ENCODE results near the gene ZNF253. TPM values are rescaled to one million over a fixed set of nuclear protein-coding genes. Genes with fewer than 3 reads are reported as not detected.

The ZNF253 gene
- total and polyA plus RNA-seq, 2 of the 8 experiments (the other 6 are each of a cell fraction or from before 2014, with no cell fraction given): 8.3 to 64.0 TPM

GRCh38 chr19:19900139-19900728, 34.6 kb downstream of the ZNF253 start:
- Histone ChIP-seq H3K36me3 (ENCODE audit: control insufficient read depth in 2 of 4, insufficient read depth in 4 of 4, low read length in 3 of 4) (peaks cover 0 to 3% (median 0%) of the 10 kb centered on the region in 4 experiments; a peak in 2 of 8 replicates), H3K23ac (ENCODE audit: insufficient read length) (no peak overlapping the region), H3K14ac (ENCODE audit: insufficient read length) (no peak overlapping the region), H3K23me2 (ENCODE audit: low read depth, low read length) (0 out of 2 replicates have a peak, but pooled peaks cover 2% of the 10 kb centered on the region), H3K79me2 (ENCODE audit: control insufficient read depth in 1 of 2, insufficient read depth in 2 of 2, low read length in 2 of 2) (peaks cover 19 to 42% of the 10 kb centered on the region in 2 experiments), H4K5ac (ENCODE audit: insufficient read length, low read depth, low read length) (peak overlapping the region; percentile 52), H4K20me1 (replicated peaks in 1 of 2; ENCODE audit: control insufficient read depth in 1 of 2, insufficient read depth in 2 of 2, low read length in 2 of 2) (peaks cover 1 to 9% of the 10 kb centered on the region in 2 experiments), H2AFZ (ENCODE audit: low read length) (no peak overlapping the region), H4K91ac (replicated peaks; ENCODE audit: insufficient read length, low read length) (no peak overlapping the region), H3K4me3 (ENCODE audit: extremely low read depth in 1 of 4, insufficient read depth in 2 of 4, low read depth in 3 of 4, low read length in 4 of 4) (peak overlapping the region; percentile 2 to 95 (median 94); a peak in 7 of 8 replicates), H3K9ac (replicated peaks in 1 of 4; ENCODE audit: extremely low read depth in 1 of 4, low read depth in 3 of 4, low read length in 3 of 4) (peak overlapping the region in 3 of 4 experiments; percentile 48 to 98 (median 76); a peak in 6 of 7 replicates), H4K8ac (ENCODE audit: extremely low read depth, insufficient read depth, low read length) (no peak overlapping the region), H3K18ac (ENCODE audit: extremely low read depth, low read length) (no peak overlapping the region), H3K4me2 (ENCODE audit: insufficient read depth in 1 of 2, low read depth in 2 of 2, low read length in 2 of 2) (peak overlapping the region; percentile 72 to 75), H2BK15ac (ENCODE audit: low read length) (no peak overlapping the region), H3K27me3 (replicated peaks in 1 of 4; ENCODE audit: control insufficient read depth in 3 of 4, extremely low read depth in 1 of 4, insufficient read depth in 3 of 4, low read length in 3 of 4) (no peaks in the 10 kb centered on the region), H3K4me1 (replicated peaks in 1 of 4; ENCODE audit: control insufficient read depth in 3 of 4, insufficient read depth in 4 of 4, low read length in 3 of 4) (peaks cover 0 to 6% (median 2%) of the 10 kb centered on the region in 4 experiments; a peak in 4 of 7 replicates), H3K9me3 (ENCODE audit: insufficient read depth in 2 of 2, low read depth in 1 of 2, low read length in 1 of 2) (peaks cover 0 to 7% of the 10 kb centered on the region in 2 experiments; a peak in 1 of 4 replicates), H3K4ac (replicated peaks; ENCODE audit: insufficient read length, low read depth, low read length) (no peak overlapping the region), H2BK20ac (ENCODE audit: low read length) (no peak overlapping the region), H2BK12ac (ENCODE audit: low read depth, low read length) (peak overlapping the region; percentile 56; the same call in 1 of the 2 replicates), H2BK120ac (replicated peaks; ENCODE audit: low read depth, low read length) (no peak overlapping the region), H2AK5ac (ENCODE audit: low read depth, low read length) (peak overlapping the region; percentile 70; the same call in 1 of the 2 replicates), H2BK5ac (ENCODE audit: low read depth, low read length) (peak overlapping the region; percentile 66; the same call in 1 of the 2 replicates), H3K79me1 (ENCODE audit: low read depth, low read length) (no peaks in the 10 kb centered on the region), H3K27ac (ENCODE audit: low read depth, low read length) (peak overlapping the region; percentile 55; the same call in 1 of the 2 replicates), H3K56ac (replicated peaks; ENCODE audit: insufficient read length, low read depth, low read length) (no peak overlapping the region)
- 7% methylated on average over 9 of the region's 9 CpGs; no CpG with 5 or more reads in 1 of the 2 experiments for WGBS, 2 experiments (ENCODE audit: extremely low coverage in 1 of 2, insufficient coverage in 1 of 2, insufficient read length in 1 of 2, insufficient replicate concordance in 2 of 2, low coverage in 1 of 2, low lambda C conversion rate in 2 of 2, missing lambda C conversion rate in 1 of 2)
- CTCF ChIA-PET (ENCODE audit: partially characterized antibody): interaction anchor here (1.1 to 1.5 kb wide), 2 partner anchors 11 to 128 kb away, joined by 3 to 6 read pairs; no protein-coding TSS in a partner anchor
- POLR2A ChIA-PET (ENCODE audit: partially characterized antibody): interaction anchor here (0.7 to 17.2 kb wide), 33 partner anchors 10 to 279 kb away, joined by 3 to 453 read pairs (median 7); partner anchors contain the start of genes ATP13A1, ZNF101, ZNF14 and ZNF253
- no peak for TF ChIP-seq CTBP2 (IDR thresholded peaks at IDR 0.05; ENCODE audit: borderline replicate concordance, insufficient read depth, insufficient read length, low read length)
- no peak for TF ChIP-seq RNF2 (IDR thresholded peaks at IDR 0.05; ENCODE audit: borderline replicate concordance, low read depth, low read length, missing control alignments, poor library complexity, severe bottlenecking)
- peak; percentile 68; the same call in 1 of the 2 replicates for TF ChIP-seq SRF (IDR thresholded peaks at IDR 0.05; ENCODE audit: low read depth, low read length)
- TF ChIP-seq CHD1 (IDR thresholded peaks at IDR 0.05; ENCODE audit: low read depth, low read length): 0 out of 2 replicates have a peak, but pooled peaks have one; percentile 11
- TF ChIP-seq SUZ12 (IDR thresholded peaks at IDR 0.05; ENCODE audit: low read length): no peak
- TF ChIP-seq SIN3A (conservative IDR thresholded peaks at IDR 0.05 in 1 of 2, IDR thresholded peaks at IDR 0.05 in 1 of 2; ENCODE audit: low read depth in 1 of 2, low read length in 2 of 2): peak in 1 of 2 experiments; percentile 18; a peak in 1 of 4 replicates
- TF ChIP-seq JUND (IDR thresholded peaks at IDR 0.05; ENCODE audit: low read length): no peak
- no peak for TF ChIP-seq CBX8 (IDR thresholded peaks at IDR 0.05; ENCODE audit: borderline replicate concordance, low read depth, low read length)
- FAIRE-seq (no peak), DNase-seq (ENCODE audit: low read depth in 1 of 2, low spot score in 2 of 2) (no peak)

All from H1 (cell line).